ENCODE results near the gene PTGIS. TPM values are rescaled to one million over a fixed set of nuclear protein-coding genes. Genes with fewer than 3 reads are reported as not detected.

PTGIS gene
- total and polyA plus RNA-seq, 5 donors: 19.9 to 98.4 (median 53.6) TPM

DNA sequence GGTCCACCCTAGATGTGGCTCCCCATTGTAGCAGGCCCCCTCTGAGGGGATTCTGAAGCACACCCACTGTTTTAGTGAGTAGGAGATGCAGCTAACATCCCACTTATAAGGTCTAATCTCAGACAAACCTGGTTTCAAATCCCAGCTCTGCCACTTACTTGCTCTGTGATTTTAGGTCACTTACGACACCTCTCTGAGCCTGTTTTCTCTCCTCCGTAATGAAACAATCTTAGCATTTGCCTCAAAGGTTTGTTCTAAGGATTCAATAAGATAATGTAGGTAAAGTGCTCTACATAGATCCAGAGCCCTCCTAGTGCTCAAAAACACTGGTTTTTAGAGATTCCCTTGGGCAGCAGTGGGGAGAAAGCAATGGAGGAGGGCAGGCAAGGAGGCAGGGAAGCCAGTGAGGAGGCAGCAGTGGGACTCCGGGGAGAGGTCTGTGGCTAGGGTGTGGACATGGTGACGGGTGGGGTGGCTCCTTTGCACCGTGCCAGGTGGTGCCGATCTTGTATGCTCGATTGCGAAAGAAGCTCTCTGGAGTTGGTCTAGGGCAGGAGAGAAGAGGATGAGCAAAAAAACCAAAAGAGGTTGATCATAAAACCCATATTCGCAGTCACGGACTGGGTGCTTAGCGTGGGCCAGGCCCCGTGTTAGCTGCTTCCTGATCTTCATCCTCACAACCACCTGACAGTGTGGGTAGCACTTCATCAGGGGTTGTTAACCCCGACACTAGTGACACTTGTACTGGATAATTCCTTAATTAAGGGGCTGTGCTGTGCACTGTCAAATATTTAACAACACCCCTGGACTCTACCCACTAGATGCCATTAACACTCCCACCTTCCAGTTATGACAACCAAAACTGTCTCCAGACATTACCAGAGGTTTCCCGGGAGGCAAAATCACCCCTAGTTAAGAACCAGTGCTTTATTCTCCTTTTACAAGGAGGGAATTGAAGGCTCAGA is 16.8 kb upstream of the PTGIS start:
- 83% methylated on average over 14 of the region's 14 CpGs for WGBS
- H3K4me3 ChIP-seq (ENCODE audit: low read length): no peak overlapping the region
- peaks cover 6% of the 10 kb centered on the region for H3K4me1 ChIP-seq (ENCODE audit: control insufficient read depth, insufficient read depth, low read length)
- H3K27ac ChIP-seq (ENCODE audit: low read length): peak overlapping the region; percentile 70
- no peaks in the 10 kb centered on the region for H3K27me3 ChIP-seq (ENCODE audit: control insufficient read depth, insufficient read depth)
- peaks cover 3% of the 10 kb centered on the region for H3K9me3 ChIP-seq (ENCODE audit: control insufficient read depth, low read length)
- DNase-seq (no peak), ATAC-seq (no peak)
- intact Hi-C loops (cut with DNase I): no loop called here

DNA sequence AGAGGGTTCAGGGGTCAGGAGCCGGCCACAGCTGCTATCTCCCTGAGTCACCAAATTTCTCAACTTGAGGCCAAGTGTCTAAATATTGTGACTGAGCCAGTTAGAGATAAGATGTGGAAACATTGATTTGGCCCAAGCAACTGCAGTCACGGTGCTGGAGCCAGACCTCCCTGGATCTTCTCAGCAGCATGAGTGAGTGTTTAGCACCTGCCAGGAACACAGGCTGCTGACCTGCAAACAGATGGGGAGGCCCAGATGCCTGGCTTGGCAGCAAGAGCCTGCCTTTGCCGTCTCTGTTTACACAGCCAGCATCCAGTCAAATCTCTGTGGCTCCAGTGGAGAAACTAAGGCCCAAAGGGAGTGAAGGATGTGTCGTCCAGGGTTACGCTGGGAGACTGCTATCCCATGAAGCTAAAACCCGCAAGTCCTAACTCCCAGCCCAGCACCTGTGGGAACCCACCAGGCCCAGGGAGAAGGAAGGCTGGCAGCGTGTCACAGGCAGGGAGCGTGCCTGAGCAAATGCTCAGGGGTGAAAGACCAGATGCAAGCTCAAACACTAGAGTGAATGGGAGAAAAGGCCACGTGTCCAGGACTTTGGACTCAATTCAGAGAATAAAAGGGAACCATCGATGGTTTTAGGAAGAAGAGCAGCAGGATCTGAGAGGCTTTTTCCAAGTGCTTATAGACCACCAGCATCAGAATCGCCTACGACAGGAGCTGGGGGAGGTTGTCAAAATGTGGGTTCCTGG is 15.9 kb upstream of the PTGIS start:
- H3K27me3 ChIP-seq (ENCODE audit: control insufficient read depth, insufficient read depth): no peaks in the 10 kb centered on the region
- ATAC-seq: peak; percentile 92 to 95
- peaks cover 6% of the 10 kb centered on the region for H3K4me1 ChIP-seq (ENCODE audit: control insufficient read depth, insufficient read depth, low read length)
- DNase-seq: peak; percentile 88 to 93 (median 90)
- peak overlapping the region; percentile 70 for H3K27ac ChIP-seq (ENCODE audit: low read length)
- no peak overlapping the region for H3K4me3 ChIP-seq (ENCODE audit: low read length)
- 37% methylated on average over 12 of the region's 12 CpGs for WGBS
- H3K9me3 ChIP-seq (ENCODE audit: control insufficient read depth, low read length): peaks cover 3% of the 10 kb centered on the region
- intact Hi-C loops (cut with DNase I): no loop called here

DNA sequence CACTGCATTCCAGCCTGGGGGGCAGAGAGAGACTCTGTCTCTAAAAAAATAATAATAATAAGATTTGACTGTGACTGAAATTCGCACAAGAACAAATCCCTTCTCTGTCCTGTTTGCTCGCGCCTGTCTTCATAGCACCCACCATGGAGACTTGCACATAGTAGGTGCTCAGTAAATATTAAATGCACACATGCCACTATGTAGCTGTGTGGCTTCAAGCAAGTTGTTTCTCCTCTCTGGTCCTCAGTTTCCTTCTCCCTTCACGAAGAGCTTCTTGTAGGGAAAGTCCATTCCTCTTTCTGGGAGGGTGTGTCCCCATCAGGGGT is 15.4 kb upstream of the PTGIS start:
- intact Hi-C loops (cut with DNase I): no loop called here
- no peak for DNase-seq
- Histone ChIP-seq H3K4me1 (ENCODE audit: control insufficient read depth, insufficient read depth, low read length) (peaks cover 6% of the 10 kb centered on the region), H3K27ac (ENCODE audit: low read length) (peak overlapping the region; percentile 63), H3K27me3 (ENCODE audit: control insufficient read depth, insufficient read depth) (no peaks in the 10 kb centered on the region), H3K4me3 (ENCODE audit: low read length) (no peak overlapping the region), H3K9me3 (ENCODE audit: control insufficient read depth, low read length) (peaks cover 3% of the 10 kb centered on the region)
- ATAC-seq: no peak
- 74% methylated on average over 4 of the region's 4 CpGs for WGBS

DNA sequence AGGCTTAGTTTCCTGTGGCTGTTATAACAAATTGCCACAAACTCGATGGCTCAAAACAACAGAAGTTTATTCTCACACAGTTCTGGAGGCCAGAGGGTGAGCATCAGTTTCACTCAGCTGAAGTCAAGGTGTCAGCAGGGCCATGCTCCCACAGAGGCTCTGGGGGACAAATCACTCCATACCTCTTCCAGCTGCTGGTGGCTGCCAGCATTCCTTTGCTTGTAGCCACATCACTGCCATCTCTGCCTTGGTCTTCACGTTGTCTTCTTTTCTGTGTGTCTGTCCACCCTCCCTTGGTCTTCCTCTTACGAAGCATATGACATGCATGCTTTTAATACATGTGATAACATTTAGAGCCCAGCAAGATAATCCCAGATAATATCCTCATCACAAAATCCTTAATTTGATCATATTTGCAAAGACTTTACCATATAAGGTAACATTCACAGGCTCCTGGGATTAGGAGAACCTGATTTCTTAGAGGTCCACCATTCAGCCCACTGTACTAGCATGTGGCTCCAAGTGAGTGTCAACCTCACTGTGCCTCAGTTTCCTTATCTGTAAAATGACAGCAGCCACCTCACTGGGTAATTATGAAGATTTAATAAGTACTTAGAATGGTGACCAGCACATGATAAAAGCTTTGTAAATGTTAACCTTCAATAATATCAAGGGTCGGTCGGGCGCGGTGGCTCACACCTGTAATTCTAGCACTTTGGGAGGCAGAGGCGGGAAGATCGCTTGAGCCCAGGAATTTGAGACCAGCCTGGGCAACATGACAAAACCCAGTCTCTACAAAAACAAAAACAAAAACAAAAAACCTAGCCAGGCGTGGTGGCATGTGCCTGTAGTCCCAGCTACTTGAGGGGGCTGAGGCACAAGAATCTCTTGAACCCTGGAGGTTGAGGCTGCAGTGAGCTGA is 14.7 kb upstream of the PTGIS start:
- DNase-seq (peak in 1 of 3 donors; percentile 50), ATAC-seq (no peak)
- H3K4me3 ChIP-seq (ENCODE audit: low read length): no peak overlapping the region
- no peak overlapping the region for H3K27ac ChIP-seq (ENCODE audit: low read length)
- H3K27me3 ChIP-seq (ENCODE audit: control insufficient read depth, insufficient read depth): no peaks in the 10 kb centered on the region
- WGBS: 96% methylated on average over 10 of the region's 10 CpGs
- peaks cover 3% of the 10 kb centered on the region for H3K9me3 ChIP-seq (ENCODE audit: control insufficient read depth, low read length)
- intact Hi-C loops (cut with DNase I): no loop called here
- peaks cover 6% of the 10 kb centered on the region for H3K4me1 ChIP-seq (ENCODE audit: control insufficient read depth, insufficient read depth, low read length)

DNA sequence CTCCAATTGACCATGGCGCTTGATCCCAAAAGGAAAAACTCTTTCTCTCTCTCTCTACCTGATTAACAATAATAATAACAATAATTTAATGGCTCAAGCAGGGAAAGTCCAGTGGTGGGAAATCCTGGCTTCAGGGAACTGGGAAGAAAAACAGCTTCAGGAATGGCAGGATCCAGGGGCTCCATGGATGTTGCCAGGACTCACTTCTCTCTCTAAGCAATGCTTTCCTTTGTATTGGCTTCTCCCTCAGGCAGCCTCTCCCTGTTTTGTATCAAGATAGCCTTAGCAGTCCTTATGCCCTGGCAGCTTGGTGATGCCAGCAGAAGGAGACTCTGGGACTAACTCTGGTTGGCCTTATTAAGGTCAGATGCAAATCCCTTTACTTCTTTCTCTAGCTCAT is 13.5 kb upstream of the PTGIS start:
- Histone ChIP-seq H3K27ac (ENCODE audit: low read length) (no peak overlapping the region), H3K27me3 (ENCODE audit: control insufficient read depth, insufficient read depth) (no peaks in the 10 kb centered on the region), H3K4me1 (ENCODE audit: control insufficient read depth, insufficient read depth, low read length) (peaks cover 6% of the 10 kb centered on the region), H3K9me3 (ENCODE audit: control insufficient read depth, low read length) (peaks cover 3% of the 10 kb centered on the region), H3K4me3 (ENCODE audit: low read length) (no peak overlapping the region)
- 100% methylated on average over 1 of the region's 1 CpG for WGBS
- DNase-seq (no peak), ATAC-seq (no peak)
- intact Hi-C loops (cut with DNase I): no loop called here

DNA sequence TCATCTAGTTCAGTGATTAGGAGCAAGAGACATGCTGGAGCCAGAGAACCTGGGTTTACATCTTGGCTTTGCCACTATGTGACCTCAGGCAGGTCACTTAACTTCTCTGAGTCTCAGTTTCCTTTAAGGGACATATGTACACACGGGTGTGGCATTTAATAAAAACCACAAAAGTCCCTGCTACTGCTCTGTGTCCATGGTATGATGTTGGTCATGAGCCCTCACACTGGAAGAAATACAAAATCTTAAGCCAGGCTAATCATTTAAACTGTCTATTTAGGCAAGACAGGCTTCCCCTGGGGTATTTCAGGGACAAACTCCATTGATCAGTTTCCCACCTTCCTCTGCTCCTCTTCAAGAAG is 12.9 kb upstream of the PTGIS start:
- H3K27me3 ChIP-seq (ENCODE audit: control insufficient read depth, insufficient read depth): no peaks in the 10 kb centered on the region
- peaks cover 6% of the 10 kb centered on the region for H3K4me1 ChIP-seq (ENCODE audit: control insufficient read depth, insufficient read depth, low read length)
- no peak overlapping the region for H3K4me3 ChIP-seq (ENCODE audit: low read length)
- DNase-seq: no peak
- WGBS: 31% methylated on average over 1 of the region's 1 CpG
- H3K9me3 ChIP-seq (ENCODE audit: control insufficient read depth, low read length): peaks cover 3% of the 10 kb centered on the region
- H3K27ac ChIP-seq (ENCODE audit: low read length): peak overlapping the region; percentile 8
- intact Hi-C loops (cut with DNase I): no loop called here
- ATAC-seq: no peak

DNA sequence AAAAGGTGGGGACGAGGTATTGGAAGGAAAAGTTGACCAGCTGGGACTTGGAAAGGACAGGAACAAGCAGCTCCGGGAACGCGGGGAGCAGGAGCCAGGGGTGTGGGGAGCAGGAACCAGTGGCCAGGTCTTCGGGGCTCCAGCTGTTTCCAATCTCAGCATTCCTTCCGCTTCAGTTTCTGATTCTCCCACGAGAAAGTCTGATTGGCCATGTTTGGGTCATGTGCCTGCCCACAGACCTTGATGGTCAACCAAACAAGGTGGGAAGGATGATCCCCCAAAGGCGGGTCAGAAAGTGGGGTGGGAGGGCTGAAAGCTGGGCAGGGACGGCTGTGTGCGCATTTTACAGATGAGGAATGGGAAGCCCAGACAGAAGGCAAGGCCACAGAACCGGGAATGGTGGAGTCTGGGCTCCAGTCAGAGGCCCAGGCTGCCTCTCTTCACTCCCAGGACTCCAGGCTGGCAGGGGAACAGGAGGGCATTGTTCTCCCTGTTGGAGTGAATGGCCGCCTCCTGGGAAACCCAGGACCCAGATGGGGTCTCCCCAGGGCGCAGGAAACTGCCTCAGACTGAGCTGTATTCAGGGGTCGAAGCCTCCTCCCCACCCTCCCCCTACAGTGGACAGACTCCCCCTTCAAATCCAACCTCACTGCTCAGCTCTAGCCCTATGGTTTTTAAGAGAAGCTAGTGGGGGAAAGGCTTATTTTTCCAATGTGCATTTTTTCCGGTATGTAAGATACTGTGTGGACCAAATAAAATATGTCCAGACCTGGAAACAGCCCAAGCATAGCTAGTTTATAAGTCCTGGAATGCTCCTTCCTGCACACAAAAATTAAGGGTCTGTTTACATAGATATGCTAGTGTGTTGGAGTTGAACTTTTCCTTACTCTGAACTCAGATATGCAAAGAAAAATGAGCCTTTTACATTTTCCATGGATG is 12.2 kb upstream of the PTGIS start:
- Histone ChIP-seq H3K27me3 (ENCODE audit: control insufficient read depth, insufficient read depth) (no peaks in the 10 kb centered on the region), H3K27ac (ENCODE audit: low read length) (peak overlapping the region; percentile 66), H3K9me3 (ENCODE audit: control insufficient read depth, low read length) (peaks cover 3% of the 10 kb centered on the region), H3K4me3 (ENCODE audit: low read length) (no peak overlapping the region), H3K4me1 (ENCODE audit: control insufficient read depth, insufficient read depth, low read length) (peaks cover 6% of the 10 kb centered on the region)
- intact Hi-C loops (cut with DNase I): no loop called here
- ATAC-seq: no peak
- peak; percentile 60 to 85 (median 74) for DNase-seq
- WGBS: 52% methylated on average over 15 of the region's 15 CpGs

DNA sequence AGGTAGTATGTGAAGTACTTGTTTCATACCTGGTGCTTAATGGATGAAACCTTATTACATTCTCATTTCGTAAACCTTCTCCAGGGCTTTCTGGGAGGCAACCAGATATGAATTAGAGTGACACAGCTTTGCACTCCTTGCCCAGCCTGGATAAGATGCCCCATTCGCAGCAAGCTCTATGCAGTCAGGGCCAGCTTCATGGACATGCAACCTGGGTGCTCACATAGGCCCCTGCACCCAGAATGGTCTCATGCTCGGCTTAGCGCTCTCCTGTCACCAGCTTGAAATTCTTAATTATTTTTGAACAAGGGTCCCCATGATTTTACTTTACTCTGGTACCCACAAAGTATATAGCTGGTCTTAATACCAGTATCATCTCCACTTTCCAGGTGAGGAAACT is 11.3 kb upstream of the PTGIS start:
- H3K27ac ChIP-seq (ENCODE audit: low read length): peak overlapping the region; percentile 66
- intact Hi-C loops (cut with DNase I): no loop called here
- 96% methylated on average over 4 of the region's 4 CpGs for WGBS
- ATAC-seq: no peak
- H3K9me3 ChIP-seq (ENCODE audit: control insufficient read depth, low read length): peaks cover 3% of the 10 kb centered on the region
- H3K27me3 ChIP-seq (ENCODE audit: control insufficient read depth, insufficient read depth): no peaks in the 10 kb centered on the region
- H3K4me3 ChIP-seq (ENCODE audit: low read length): no peak overlapping the region
- DNase-seq: no peak
- H3K4me1 ChIP-seq (ENCODE audit: control insufficient read depth, insufficient read depth, low read length): peaks cover 6% of the 10 kb centered on the region

DNA sequence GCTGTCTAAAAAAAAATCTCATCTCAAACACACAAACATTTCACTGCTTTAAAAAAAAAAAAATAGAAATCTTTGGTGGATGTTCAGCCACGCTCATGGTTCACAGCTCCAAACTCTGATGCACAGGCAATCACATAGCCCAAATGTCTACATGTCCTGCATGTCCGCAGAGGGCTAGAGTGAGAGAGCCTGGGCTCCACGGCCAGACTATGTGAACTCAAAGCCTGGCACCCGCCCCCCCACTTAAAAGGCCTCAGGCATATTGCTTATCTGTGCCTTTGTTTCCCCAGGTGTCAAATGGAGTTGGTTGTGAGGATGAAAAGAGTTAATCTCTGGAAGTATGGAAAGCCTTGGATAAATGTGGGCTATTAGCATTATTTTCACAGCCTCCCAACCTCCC is 10.5 kb upstream of the PTGIS start:
- intact Hi-C loops (cut with DNase I): no loop called here
- Histone ChIP-seq H3K4me1 (ENCODE audit: control insufficient read depth, insufficient read depth, low read length) (peaks cover 2% of the 10 kb centered on the region), H3K9me3 (ENCODE audit: control insufficient read depth, low read length) (peaks cover 3% of the 10 kb centered on the region), H3K27ac (ENCODE audit: low read length) (no peak overlapping the region), H3K4me3 (ENCODE audit: low read length) (no peak overlapping the region), H3K27me3 (ENCODE audit: control insufficient read depth, insufficient read depth) (no peaks in the 10 kb centered on the region)
- ATAC-seq (no peak), DNase-seq (peak in 1 of 3 donors; percentile 20)
- WGBS: 91% methylated on average over 4 of the region's 4 CpGs

DNA sequence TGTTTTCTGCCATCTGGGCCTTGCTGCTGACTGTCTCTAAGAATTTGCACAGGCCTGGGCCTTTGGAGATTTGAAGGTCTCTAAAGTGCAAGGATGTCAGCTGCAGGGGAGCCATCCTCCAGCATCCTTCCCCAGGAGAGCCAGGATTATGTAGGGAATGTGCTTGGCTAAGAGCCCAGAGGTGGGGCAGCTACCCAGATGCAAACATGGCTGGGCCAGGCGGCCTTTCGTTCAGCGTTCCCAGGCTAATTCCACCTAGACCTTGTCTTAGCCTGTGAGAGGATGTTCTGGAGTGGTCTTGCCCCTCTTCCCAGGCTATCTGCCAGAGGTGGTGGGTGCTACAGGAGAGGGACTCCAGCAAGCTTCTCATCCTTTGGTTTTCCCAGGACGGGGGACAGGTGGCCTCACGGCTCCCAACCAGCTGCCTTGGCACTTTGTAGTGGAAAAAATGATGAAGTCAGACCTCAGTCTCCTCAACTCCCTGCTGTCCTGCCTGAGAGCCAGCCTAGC is 7.7 kb upstream of the PTGIS start:
- Histone ChIP-seq H3K9me3 (ENCODE audit: control insufficient read depth, low read length) (no peaks in the 10 kb centered on the region), H3K4me3 (ENCODE audit: low read length) (no peak overlapping the region), H3K27ac (ENCODE audit: low read length) (no peak overlapping the region), H3K4me1 (ENCODE audit: control insufficient read depth, insufficient read depth, low read length) (peaks cover 2% of the 10 kb centered on the region), H3K27me3 (ENCODE audit: control insufficient read depth, insufficient read depth) (no peaks in the 10 kb centered on the region)
- 27% methylated on average over 5 of the region's 5 CpGs for WGBS
- DNase-seq (peak in 1 of 3 donors; percentile 80), ATAC-seq (peak; percentile 23 to 46)
- intact Hi-C loops (cut with DNase I): no loop called here
